Esophagus squamous epithelium (tissue), 4 donors: ENCODE measurements around the gene XKR8.

ENCODE experiments used
- POLR2A ChIP-seq, 4 donors: fragments of 450-650 bp; IDR thresholded peaks; one replicate each; pipeline ENCODE4 v1.6.1; 2017; ENCODE audit warnings: antibody characterized with exemption in 4 of 4, mild to moderate bottlenecking in 4 of 4, moderate library complexity in 3 of 4
- TF ChIP-seq, protein P1 (sequence below), 6 experiments: fragments of 450-650 bp in 4 of 6; fragments of 200-600 bp in 2 of 6; sonication (generic) in 2 of 6; IDR thresholded peaks; one replicate each; pipeline ENCODE4 v1.5.1; 2016 to 2019; ENCODE audit warnings: antibody characterized with exemption in 6 of 6, mild to moderate bottlenecking in 4 of 6, moderate library complexity in 4 of 6

GRCh38 chr1:27951396-27951795, 8.4 kb upstream of the XKR8 start:
- TF ChIP-seq, protein P1, sequence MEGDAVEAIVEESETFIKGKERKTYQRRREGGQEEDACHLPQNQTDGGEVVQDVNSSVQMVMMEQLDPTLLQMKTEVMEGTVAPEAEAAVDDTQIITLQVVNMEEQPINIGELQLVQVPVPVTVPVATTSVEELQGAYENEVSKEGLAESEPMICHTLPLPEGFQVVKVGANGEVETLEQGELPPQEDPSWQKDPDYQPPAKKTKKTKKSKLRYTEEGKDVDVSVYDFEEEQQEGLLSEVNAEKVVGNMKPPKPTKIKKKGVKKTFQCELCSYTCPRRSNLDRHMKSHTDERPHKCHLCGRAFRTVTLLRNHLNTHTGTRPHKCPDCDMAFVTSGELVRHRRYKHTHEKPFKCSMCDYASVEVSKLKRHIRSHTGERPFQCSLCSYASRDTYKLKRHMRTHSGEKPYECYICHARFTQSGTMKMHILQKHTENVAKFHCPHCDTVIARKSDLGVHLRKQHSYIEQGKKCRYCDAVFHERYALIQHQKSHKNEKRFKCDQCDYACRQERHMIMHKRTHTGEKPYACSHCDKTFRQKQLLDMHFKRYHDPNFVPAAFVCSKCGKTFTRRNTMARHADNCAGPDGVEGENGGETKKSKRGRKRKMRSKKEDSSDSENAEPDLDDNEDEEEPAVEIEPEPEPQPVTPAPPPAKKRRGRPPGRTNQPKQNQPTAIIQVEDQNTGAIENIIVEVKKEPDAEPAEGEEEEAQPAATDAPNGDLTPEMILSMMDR (IDR thresholded peaks at IDR 0.05), result no peak
- TF ChIP-seq POLR2A (IDR thresholded peaks at IDR 0.05), result no peak
